Psoas muscle (tissue), 8 donors: Measurements from ENCODE around the gene CDC42EP2. TPM values are rescaled to one million over a fixed set of nuclear protein-coding genes. Genes with fewer than 3 reads are reported as not detected.

ENCODE experiments used
- ATAC-seq, 4 donors: fragments of 200-7000 bp; cut with Tn5 transposase; one replicate each; pipeline ENCODE4 v1.9.1; 2020; ENCODE audit warnings: moderate library complexity in 3 of 4, mild to moderate bottlenecking in 2 of 4
- DNase-seq, 2 donors: peaks; one replicate each; pipeline ENCODE4 v3.0.0-alpha.2; 2020
- H3K27ac ChIP-seq: fragments of 200-600 bp; one replicate; pipeline ENCODE4 v1.8.0; 2022
- H3K27me3 ChIP-seq, 3 donors: fragments of 200-600 bp in 1 of 3; one replicate each; pipeline versions ENCODE4 v1.6.1 to v1.8.0; 2013 to 2022; ENCODE audit warnings: low read length in 2 of 3, mild to moderate bottlenecking in 2 of 3, moderate library complexity in 1 of 3; ENCODE audit not compliant: insufficient read depth in 3 of 3
- H3K36me3 ChIP-seq, 2 donors: fragments of 200-600 bp in 1 of 2; one replicate each; pipeline versions ENCODE4 v1.6.1 to v1.8.0; 2013 to 2022; ENCODE audit warnings: low read depth in 1 of 2, mild to moderate bottlenecking in 1 of 2, moderate library complexity in 1 of 2; ENCODE audit not compliant: insufficient read depth in 1 of 2
- H3K4me1 ChIP-seq: fragments of 200-600 bp; one replicate; pipeline ENCODE4 v1.8.0; 2022
- H3K4me3 ChIP-seq: fragments of 200-600 bp; one replicate; pipeline ENCODE4 v1.8.0; 2022; ENCODE audit warnings: mild to moderate bottlenecking
- H3K9me3 ChIP-seq: fragments of 200-600 bp; one replicate; pipeline ENCODE4 v1.8.0; 2022
- CTCF ChIP-seq: fragments of 200-600 bp; IDR thresholded peaks from one replicate; pipeline ENCODE4 v1.8.0; 2022; ENCODE audit warnings: antibody characterized with exemption
- WGBS, 3 donors: extraction: QIAGEN DNeasy Blood & Tissue Kit; methylation state at CpG; one replicate each; pipeline versions ENCODE4 v1.1.6 to v1.1.7; 2013; 5-methylcytosine and 5-hydroxymethylcytosine counted together
- intact Hi-C, 2 donors: fragments of 100-400 bp; cut with DNase I; formaldehyde crosslinking; loops; one replicate each; pipeline versions ENCODE4 v1.11.0 to v1.14.2; 2022
- polyA plus RNA-seq, 3 donors: library from polyadenylated mRNA; stranded (reverse); fragments of 200-250 nt; gene quantifications; one replicate each; pipeline ENCODE4 v1.2.3, GENCODE V29; 2013
- total RNA-seq, 4 donors: library from RNA; stranded (reverse); fragmentation: NEBNext Ultra II Directional in 2 of 4; extraction: Animal tissue kit (Norgen Biotek cat#: 25700) in 2 of 4; gene quantifications; one replicate each; pipeline versions ENCODE4 v1.2.1 to v1.2.4, GENCODE V29; 2021 to 2023
- donor health status: healthy with polysubstance abuse.
- donor health status: DM: no; HTN: no; CAD: no; lungs with moderate emphysema.
- donor health status: Bipolar disorder and iron deficiency.
- donor health status: healthy.
- donor health status: DM: yes; HTN: yes; CAD: no.
- donor health status: DM: no; HTN: no; CAD: no.
- donor health status: DM: no; HTN: no; CAD: no.
- donor health status: DM: yes; HTN: yes; CAD: no.

CDC42EP2 gene
- total and polyA plus RNA-seq, 7 donors, result 2.7 to 7.3 (median 5.9) TPM

GRCh38 chr11:65362320-65362931, 47.8 kb downstream of the CDC42EP2 start:
- Histone ChIP-seq H3K36me3 (no peaks in the 10 kb centered on the region), H3K27me3 (no peaks in the 10 kb centered on the region), H3K4me3 (no peak overlapping the region), H3K27ac (no peak overlapping the region), H3K9me3 (no peaks in the 10 kb centered on the region), H3K4me1 (peaks cover 15% of the 10 kb centered on the region)
- 82 to 88% (median 82%) methylated on average over 10 of the region's 10 CpGs for WGBS, 3 donors
- ATAC-seq, result no peak
- no peak for TF ChIP-seq CTCF
- intact Hi-C loops, result no loop called here
- DNase-seq, result no peak

DNA sequence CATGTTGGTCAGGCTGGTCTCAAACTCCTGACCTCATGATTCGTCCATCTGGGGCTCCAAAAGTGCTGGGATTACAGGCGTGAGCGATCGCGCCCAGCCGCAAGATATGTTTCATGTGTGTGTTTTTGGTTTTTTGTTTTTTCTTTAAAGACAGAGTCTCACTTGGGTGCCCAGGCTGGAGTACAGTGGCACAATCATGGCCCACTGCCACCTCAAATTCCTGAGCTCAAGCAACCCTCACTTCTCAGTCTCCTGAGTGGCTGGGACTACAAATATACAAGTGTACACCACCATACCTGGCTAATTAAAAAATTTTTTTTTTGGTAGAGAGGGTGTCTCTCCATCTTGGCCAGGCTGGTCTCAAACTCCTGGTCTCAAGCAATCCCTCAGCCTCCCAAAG, 48.3 kb downstream of the CDC42EP2 start:
- no peak for TF ChIP-seq CTCF
- 89 to 94% (median 90%) methylated on average over 6 of the region's 6 CpGs for WGBS, 3 donors
- H3K36me3 ChIP-seq, result no peaks in the 10 kb centered on the region
- H3K27ac ChIP-seq, result no peak overlapping the region
- DNase-seq (no peak), ATAC-seq (no peak)
- no peak overlapping the region for H3K4me3 ChIP-seq
- no peaks in the 10 kb centered on the region for H3K9me3 ChIP-seq
- H3K4me1 ChIP-seq, result peaks cover 17% of the 10 kb centered on the region
- intact Hi-C loops, result no loop called here
- no peaks in the 10 kb centered on the region for H3K27me3 ChIP-seq

DNA sequence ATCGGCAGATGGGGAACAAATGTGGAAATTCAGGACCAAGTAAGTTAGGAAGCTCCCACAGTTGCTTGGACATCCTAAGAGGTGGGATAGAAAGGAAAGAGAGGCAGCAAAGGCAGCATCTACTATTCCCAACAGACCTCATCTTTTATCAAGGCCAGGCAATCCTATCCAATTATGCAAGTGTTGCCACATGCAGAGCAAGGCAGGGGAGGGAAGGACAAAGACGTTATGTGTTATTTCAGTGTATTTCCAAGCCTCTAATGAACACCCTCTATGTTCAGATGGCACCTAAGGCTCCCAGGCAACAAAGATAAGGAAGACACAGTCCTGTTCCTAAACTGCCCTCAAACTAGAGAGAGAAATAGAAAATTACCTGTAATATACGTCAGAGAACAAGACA, 49.1 kb downstream of the CDC42EP2 start:
- intact Hi-C loops, result no loop called here
- H3K4me3 ChIP-seq, result no peak overlapping the region
- no peaks in the 10 kb centered on the region for H3K36me3 ChIP-seq
- DNase-seq (no peak), ATAC-seq (no peak)
- H3K27ac ChIP-seq, result no peak overlapping the region
- WGBS, 3 donors, result 66 to 73% (median 73%) methylated on average over 3 of the region's 3 CpGs
- H3K27me3 ChIP-seq, result no peaks in the 10 kb centered on the region
- no peaks in the 10 kb centered on the region for H3K9me3 ChIP-seq
- no peak for TF ChIP-seq CTCF
- H3K4me1 ChIP-seq, result peaks cover 17% of the 10 kb centered on the region

- Histone ChIP-seq H3K27me3 (no peaks in the 10 kb centered on the region), H3K27ac (peak overlapping the region; percentile 67), H3K4me1 (peaks cover 29% of the 10 kb centered on the region), H3K36me3 (no peaks in the 10 kb centered on the region), H3K4me3 (peak overlapping the region; percentile 22), H3K9me3 (no peaks in the 10 kb centered on the region)
- intact Hi-C loops, result loop anchor here in 1 of 2 donors (2.0 kb wide), 1 partner anchor 142 kb away; no protein-coding TSS in a partner anchor
- no peak for DNase-seq
- peak; percentile 55 to 70 (median 62) for ATAC-seq
- peak; percentile 77 for TF ChIP-seq CTCF
- 1 to 5% (median 3%) methylated on average over 4 of the region's 4 CpGs for WGBS, 3 donors
Measured at GRCh38 chr11:65366340-65366773, 51.7 kb downstream of the CDC42EP2 start.

GRCh38 chr11:65370659-65371049, 56.0 kb downstream of the CDC42EP2 start:
- no peaks in the 10 kb centered on the region for H3K9me3 ChIP-seq
- intact Hi-C loops, result no loop called here
- WGBS, 3 donors, result 55 to 79% (median 59%) methylated on average over 6 of the region's 6 CpGs
- H3K27ac ChIP-seq, result peak overlapping the region; percentile 93
- DNase-seq (no peak), ATAC-seq (no peak)
- H3K4me3 ChIP-seq, result no peak overlapping the region
- no peaks in the 10 kb centered on the region for H3K36me3 ChIP-seq
- H3K27me3 ChIP-seq, result no peaks in the 10 kb centered on the region
- TF ChIP-seq CTCF, result no peak
- peaks cover 61% of the 10 kb centered on the region for H3K4me1 ChIP-seq
